Endothelial cell (in vitro differentiated cells): ENCODE results near the gene TAF4. TPM values are rescaled to one million over a fixed set of nuclear protein-coding genes. Genes with fewer than 3 reads are reported as not detected.
"Not testable (repeated sequence)": the region's sequence is repeated elsewhere in the genome, so short reads cannot be mapped to it uniquely, and the experiment has no call there.

Experiments used
- DNase-seq: peaks from one replicate; pipeline ENCODE4 v3.0.0; 2021; ENCODE audit warnings: low spot score
- H3K27ac Mint-ChIP-seq: one replicate; pipeline ENCODE4 v1.8.0; 2021; ENCODE audit warnings: mixed read lengths, inconsistent platforms; ENCODE audit not compliant: unreplicated experiment
- H3K27me3 Mint-ChIP-seq: one replicate; pipeline ENCODE4 v1.8.0; 2021; ENCODE audit warnings: mild to moderate bottlenecking, moderate library complexity, mixed read lengths, inconsistent platforms; ENCODE audit not compliant: unreplicated experiment
- H3K36me3 Mint-ChIP-seq: one replicate; pipeline ENCODE4 v1.8.0; 2021; ENCODE audit warnings: mild to moderate bottlenecking, low read depth, mixed read lengths, inconsistent platforms; ENCODE audit not compliant: unreplicated experiment
- H3K4me1 Mint-ChIP-seq: one replicate; pipeline ENCODE4 v1.8.0; 2021; ENCODE audit warnings: mild to moderate bottlenecking, mixed read lengths, inconsistent platforms; ENCODE audit not compliant: unreplicated experiment
- H3K4me3 Mint-ChIP-seq: one replicate; pipeline ENCODE4 v1.8.0; 2021; ENCODE audit warnings: mild to moderate bottlenecking, mixed read lengths, inconsistent platforms; ENCODE audit not compliant: unreplicated experiment
- H3K9me3 Mint-ChIP-seq: one replicate; pipeline ENCODE4 v1.8.0; 2021; ENCODE audit warnings: mixed read lengths, inconsistent platforms; ENCODE audit not compliant: unreplicated experiment
- CTCF ChIP-seq: fragments of 200-600 bp; sonication (generic); IDR thresholded peaks from one replicate; pipeline ENCODE4 v1.5.0; 2021; ENCODE audit warnings: antibody characterized with exemption; ENCODE audit not compliant: unreplicated experiment
- total RNA-seq: library from RNA; stranded (reverse); fragmentation: NEBNext Ultra II Directional; extraction: Animal tissue kit (Norgen Biotek cat#: 25700); gene quantifications from one replicate; pipeline ENCODE4 v1.2.1, GENCODE V29; 2021; ENCODE audit not compliant: unreplicated experiment

TAF4 gene
- total RNA-seq, 1 donor from 2014 or later: 14.2 TPM

GRCh38 chr20:61973515-61974356 is 91.9 kb downstream of the TAF4 start:
- Mint-ChIP-seq H3K4me1 (no peaks in the 10 kb centered on the region), H3K27ac (no peak overlapping the region), H3K36me3 (peaks cover 17% of the 10 kb centered on the region), H3K27me3 (peaks cover 3% of the 10 kb centered on the region), H3K9me3 (no peaks in the 10 kb centered on the region), H3K4me3 (no peak overlapping the region)
- no peak for TF ChIP-seq CTCF
- DNase-seq: no peak

- H3K27ac Mint-ChIP-seq: no peak overlapping the region
- TF ChIP-seq CTCF: no peak
- H3K27me3 Mint-ChIP-seq: peaks cover 4% of the 10 kb centered on the region
- no peaks in the 10 kb centered on the region for H3K9me3 Mint-ChIP-seq
- DNase-seq: no peak
- H3K4me3 Mint-ChIP-seq: no peak overlapping the region
- H3K4me1 Mint-ChIP-seq: no peaks in the 10 kb centered on the region
- peaks cover 17% of the 10 kb centered on the region for H3K36me3 Mint-ChIP-seq
Observed at GRCh38 chr20:61972636-61973508, 92.8 kb downstream of the TAF4 start.

GRCh38 chr20:61971595-61971994 is 94.1 kb downstream of the TAF4 start:
- H3K4me1 Mint-ChIP-seq, DNase-seq, H3K27ac Mint-ChIP-seq, H3K4me3 Mint-ChIP-seq, H3K27me3 Mint-ChIP-seq, H3K9me3 Mint-ChIP-seq: not testable (repeated sequence)
- H3K36me3 Mint-ChIP-seq: peaks cover 17% of the 10 kb centered on the region

- Mint-ChIP-seq H3K9me3 (no peaks in the 10 kb centered on the region), H3K4me3 (no peak overlapping the region), H3K36me3 (peaks cover 17% of the 10 kb centered on the region), H3K4me1 (no peaks in the 10 kb centered on the region), H3K27ac (no peak overlapping the region), H3K27me3 (peaks cover 4% of the 10 kb centered on the region)
- TF ChIP-seq CTCF: no peak
- no peak for DNase-seq
Observed at GRCh38 chr20:61970357-61970756, 95.3 kb downstream of the TAF4 start.

GRCh38 chr20:61969806-61970205 is 95.9 kb downstream of the TAF4 start:
- H3K27ac Mint-ChIP-seq: no peak overlapping the region
- H3K27me3 Mint-ChIP-seq: peaks cover 4% of the 10 kb centered on the region
- no peak for TF ChIP-seq CTCF
- no peak overlapping the region for H3K4me3 Mint-ChIP-seq
- DNase-seq: no peak
- H3K36me3 Mint-ChIP-seq: peaks cover 17% of the 10 kb centered on the region
- no peaks in the 10 kb centered on the region for H3K9me3 Mint-ChIP-seq
- no peaks in the 10 kb centered on the region for H3K4me1 Mint-ChIP-seq
